BE2C (cell line): Measurements from ENCODE around the gene BTBD19.

Source experiments
- DNase-seq: peaks from one replicate; pipeline ENCODE4 v3.0.0-alpha.2; 2020
- H3K27me3 ChIP-seq: fragments of 250-450 bp; sonication (Bioruptor Pico); 2 replicates; pipeline ENCODE4 v1.5.1; 2020; ENCODE audit warnings: mild to moderate bottlenecking
- H3K36me3 ChIP-seq: fragments of 250-450 bp; sonication (Bioruptor Pico); 2 replicates; pipeline ENCODE4 v1.5.1; 2020; ENCODE audit warnings: mild to moderate bottlenecking
- H3K4me1 ChIP-seq: fragments of 250-450 bp; sonication (Bioruptor Pico); 2 replicates; pipeline ENCODE4 v1.5.1; 2020
- H3K4me3 ChIP-seq: 2 replicates; pipeline ENCODE4 v1.5.1; 2011; ENCODE audit warnings: low read depth, low read length
- H3K9me3 ChIP-seq: fragments of 250-450 bp; sonication (Bioruptor Pico); 2 replicates; pipeline ENCODE4 v1.5.1; 2020
- TF ChIP-seq, protein P1 (sequence below): IDR thresholded peaks from 2 replicates; pipeline ENCODE4 v1.5.1; 2012; ENCODE audit warnings: mild to moderate bottlenecking, low read depth, low read length

The BTBD19 gene

DNA sequence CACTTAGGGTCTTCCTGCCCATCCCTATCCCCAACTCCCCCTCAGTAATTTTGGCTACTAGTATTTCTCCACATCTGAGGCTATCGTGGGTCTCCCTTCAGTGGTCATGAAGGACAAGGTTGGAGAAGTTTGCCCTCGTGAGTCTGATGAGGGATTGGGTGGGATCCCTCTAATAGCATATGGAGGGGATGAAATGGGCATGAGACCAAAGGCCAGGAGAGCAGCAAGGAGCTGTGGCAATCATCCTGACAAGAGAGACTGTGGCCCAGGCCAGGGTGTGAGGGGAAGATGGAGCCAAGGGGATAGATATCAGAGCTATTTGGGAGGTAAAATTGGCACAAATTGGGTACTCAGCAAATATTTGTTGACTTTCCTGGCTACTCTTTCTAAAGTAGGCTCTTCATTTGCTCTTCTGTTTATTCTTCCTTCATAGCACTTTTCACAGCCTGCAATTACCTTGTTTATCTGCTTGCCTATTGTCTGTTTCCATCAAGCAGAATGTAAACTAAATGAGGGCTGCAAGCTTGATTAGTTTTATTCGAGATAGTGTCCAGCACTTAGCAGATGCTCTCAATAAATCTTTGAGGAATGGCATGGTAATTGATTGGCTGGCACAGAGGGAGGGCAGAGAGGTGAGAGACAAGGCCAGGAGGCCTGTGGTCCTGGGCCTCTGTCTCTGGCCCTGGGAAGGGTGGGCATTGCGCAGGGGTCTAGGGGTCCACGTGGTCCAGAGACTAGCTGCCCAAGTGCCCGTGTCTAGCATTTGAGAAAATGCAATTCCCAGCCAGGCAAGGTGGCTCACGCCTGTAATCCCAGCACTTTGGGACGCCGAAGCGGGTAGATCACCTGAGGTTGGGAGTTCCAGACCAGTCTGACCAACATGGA is 9.6 kb upstream of the BTBD19 start:
- TF ChIP-seq, protein P1, sequence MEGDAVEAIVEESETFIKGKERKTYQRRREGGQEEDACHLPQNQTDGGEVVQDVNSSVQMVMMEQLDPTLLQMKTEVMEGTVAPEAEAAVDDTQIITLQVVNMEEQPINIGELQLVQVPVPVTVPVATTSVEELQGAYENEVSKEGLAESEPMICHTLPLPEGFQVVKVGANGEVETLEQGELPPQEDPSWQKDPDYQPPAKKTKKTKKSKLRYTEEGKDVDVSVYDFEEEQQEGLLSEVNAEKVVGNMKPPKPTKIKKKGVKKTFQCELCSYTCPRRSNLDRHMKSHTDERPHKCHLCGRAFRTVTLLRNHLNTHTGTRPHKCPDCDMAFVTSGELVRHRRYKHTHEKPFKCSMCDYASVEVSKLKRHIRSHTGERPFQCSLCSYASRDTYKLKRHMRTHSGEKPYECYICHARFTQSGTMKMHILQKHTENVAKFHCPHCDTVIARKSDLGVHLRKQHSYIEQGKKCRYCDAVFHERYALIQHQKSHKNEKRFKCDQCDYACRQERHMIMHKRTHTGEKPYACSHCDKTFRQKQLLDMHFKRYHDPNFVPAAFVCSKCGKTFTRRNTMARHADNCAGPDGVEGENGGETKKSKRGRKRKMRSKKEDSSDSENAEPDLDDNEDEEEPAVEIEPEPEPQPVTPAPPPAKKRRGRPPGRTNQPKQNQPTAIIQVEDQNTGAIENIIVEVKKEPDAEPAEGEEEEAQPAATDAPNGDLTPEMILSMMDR: no peak
- H3K4me1 ChIP-seq: peaks cover 5% of the 10 kb centered on the region
- no peak for DNase-seq

DNA sequence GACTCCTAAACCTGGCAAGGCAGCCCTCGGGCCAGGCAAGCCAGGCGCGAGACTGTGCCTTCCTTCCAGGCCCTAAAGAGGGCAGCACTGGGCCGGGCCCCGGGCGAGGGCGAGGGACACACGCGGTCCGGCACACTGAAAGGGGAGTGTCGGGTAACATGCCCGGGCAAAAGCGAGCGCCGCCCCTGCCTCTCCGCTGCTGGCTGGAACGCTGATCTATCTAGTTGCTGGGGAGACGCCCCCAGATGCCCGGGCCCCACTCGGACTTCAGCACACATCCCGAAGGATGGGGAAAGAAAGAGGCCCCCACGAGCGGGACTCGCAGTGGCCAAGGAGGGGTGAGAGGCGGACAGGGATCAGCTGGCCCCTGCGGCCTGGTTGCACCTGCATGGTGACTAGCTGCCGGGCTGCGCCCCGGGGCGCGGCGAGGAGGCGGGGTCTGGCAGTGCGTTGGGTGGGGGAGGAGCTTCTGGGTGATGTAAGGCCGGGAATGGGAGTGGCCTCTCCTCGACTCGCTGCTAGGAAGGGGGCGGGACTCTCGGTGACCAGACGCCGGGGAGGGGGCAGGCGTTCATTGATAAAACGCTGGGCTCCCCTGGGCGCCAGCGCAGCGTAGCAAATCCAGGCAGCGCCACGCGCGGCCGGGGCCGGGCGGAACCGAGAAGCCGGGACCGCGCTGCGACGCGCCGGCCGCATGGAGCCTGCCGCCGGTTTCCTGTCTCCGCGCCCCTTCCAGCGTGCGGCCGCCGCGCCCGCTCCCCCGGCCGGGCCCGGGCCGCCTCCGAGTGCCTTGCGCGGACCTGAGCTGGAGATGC is 8.3 kb upstream of the BTBD19 start, which contains the start of gene PLK3:
Gene PLK3 (plus strand): TSS at position 608 of the 815 bp plus-strand sequence. CDS start 87 bp downstream, at position 695.
- H3K27me3 ChIP-seq: no peaks in the 10 kb centered on the region
- TF ChIP-seq, protein P1: peak; percentile 61
- H3K36me3 ChIP-seq: no peaks in the 10 kb centered on the region
- peaks cover 5% of the 10 kb centered on the region for H3K4me1 ChIP-seq
- H3K4me3 ChIP-seq: peak within 1 kb of the TSS; percentile 65
- H3K9me3 ChIP-seq: no peaks in the 10 kb centered on the region
- peak; percentile 94 for DNase-seq

More for the DNA sequence above, 9.6 kb upstream of the BTBD19 start:
- no peak overlapping the region for H3K4me3 ChIP-seq
- no peaks in the 10 kb centered on the region for H3K9me3 ChIP-seq
- H3K27me3 ChIP-seq: no peaks in the 10 kb centered on the region
- H3K36me3 ChIP-seq: no peaks in the 10 kb centered on the region

DNA sequence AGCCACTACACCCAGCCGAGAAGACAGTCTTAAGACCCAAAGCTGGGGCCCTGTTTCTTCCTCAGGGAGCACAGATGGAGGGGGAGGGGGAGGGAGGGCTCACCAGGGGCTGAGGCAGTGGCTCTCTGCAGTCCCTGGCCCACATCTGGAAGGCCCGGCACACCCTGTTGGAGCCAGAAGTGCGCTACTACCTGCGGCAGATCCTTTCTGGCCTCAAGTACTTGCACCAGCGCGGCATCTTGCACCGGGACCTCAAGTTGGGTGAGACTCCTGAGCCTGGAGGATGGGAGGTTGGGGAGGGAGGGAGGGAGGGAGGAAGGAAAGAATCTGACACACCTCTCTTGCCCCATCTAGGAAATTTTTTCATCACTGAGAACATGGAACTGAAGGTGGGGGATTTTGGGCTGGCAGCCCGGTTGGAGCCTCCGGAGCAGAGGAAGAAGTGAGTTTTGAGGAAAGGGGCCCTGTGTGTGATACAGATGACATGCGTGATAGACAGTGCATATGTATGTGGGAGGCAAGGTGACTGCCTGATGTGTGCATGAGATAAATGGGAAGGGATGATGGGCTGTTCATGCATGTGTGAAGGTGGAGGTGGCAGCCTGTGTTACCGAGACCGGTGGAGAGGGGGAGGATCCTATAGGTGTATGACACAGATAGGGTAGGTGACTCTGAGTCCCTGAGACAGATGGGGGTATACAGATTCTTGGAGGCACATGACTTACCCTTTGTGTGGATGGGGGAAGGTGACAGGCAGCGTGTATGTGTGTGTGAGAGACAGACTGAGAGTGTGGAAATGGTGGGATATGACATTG is 6.6 kb upstream of the BTBD19 start:
- Histone ChIP-seq H3K27me3 (no peaks in the 10 kb centered on the region), H3K4me3 (no peak overlapping the region), H3K36me3 (no peaks in the 10 kb centered on the region), H3K9me3 (no peaks in the 10 kb centered on the region), H3K4me1 (peaks cover 5% of the 10 kb centered on the region)
- TF ChIP-seq, protein P1: no peak
- DNase-seq: no peak

DNA sequence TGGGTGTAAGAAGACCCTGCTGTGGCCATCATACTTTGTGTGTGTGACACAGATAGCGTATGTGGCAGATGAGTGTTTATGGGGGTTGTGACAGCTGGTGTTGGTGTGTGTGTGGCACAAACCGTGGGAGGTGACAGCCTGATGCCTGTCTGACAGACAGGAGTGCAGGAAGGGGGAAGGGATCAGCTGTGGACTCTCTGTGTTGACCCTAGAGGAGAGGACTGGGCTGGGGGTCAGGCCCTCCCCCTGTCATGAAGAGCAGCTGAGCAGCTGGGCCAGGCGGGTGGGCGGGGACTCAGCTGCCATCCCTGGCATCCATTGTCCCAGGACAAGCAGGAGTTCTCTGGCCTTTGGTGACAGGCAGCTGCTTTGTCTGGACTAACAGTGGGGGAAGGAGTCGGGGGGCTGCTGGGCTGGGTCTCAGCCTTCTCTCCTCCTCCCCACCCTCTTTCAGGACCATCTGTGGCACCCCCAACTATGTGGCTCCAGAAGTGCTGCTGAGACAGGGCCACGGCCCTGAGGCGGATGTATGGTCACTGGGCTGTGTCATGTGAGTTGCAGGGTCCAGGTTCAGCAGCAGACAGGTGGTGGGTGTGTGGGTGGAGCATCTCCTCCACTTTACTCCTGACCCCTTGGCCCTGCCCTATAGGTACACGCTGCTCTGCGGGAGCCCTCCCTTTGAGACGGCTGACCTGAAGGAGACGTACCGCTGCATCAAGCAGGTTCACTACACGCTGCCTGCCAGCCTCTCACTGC is 5.8 kb upstream of the BTBD19 start:
- no peaks in the 10 kb centered on the region for H3K27me3 ChIP-seq
- TF ChIP-seq, protein P1: no peak
- H3K36me3 ChIP-seq: no peaks in the 10 kb centered on the region
- no peaks in the 10 kb centered on the region for H3K9me3 ChIP-seq
- DNase-seq: no peak
- no peak overlapping the region for H3K4me3 ChIP-seq
- peaks cover 13% of the 10 kb centered on the region for H3K4me1 ChIP-seq

DNA sequence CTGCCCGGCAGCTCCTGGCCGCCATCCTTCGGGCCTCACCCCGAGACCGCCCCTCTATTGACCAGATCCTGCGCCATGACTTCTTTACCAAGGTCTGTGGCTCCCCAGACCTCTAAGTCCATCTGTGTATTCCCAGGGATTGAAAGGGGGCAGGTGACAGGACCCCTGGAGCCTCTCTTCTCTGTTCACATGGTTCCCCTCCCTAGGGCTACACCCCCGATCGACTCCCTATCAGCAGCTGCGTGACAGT is 5.3 kb upstream of the BTBD19 start:
- Histone ChIP-seq H3K4me3 (no peak overlapping the region), H3K27me3 (no peaks in the 10 kb centered on the region), H3K4me1 (peaks cover 18% of the 10 kb centered on the region), H3K9me3 (no peaks in the 10 kb centered on the region), H3K36me3 (no peaks in the 10 kb centered on the region)
- DNase-seq: no peak
- TF ChIP-seq, protein P1: no peak
